ENCODE data around the gene PLA2G6. TPM values are rescaled to one million over a fixed set of nuclear protein-coding genes. Genes with fewer than 3 reads are reported as not detected.

Gene PLA2G6
- total and polyA plus RNA-seq, 2 of the 8 experiments (the other 6 are each of a cell fraction or from before 2014, with no cell fraction given): 13.2 to 21.0 TPM

- TF ChIP-seq SIN3A (conservative IDR thresholded peaks at IDR 0.05 in 1 of 2, IDR thresholded peaks at IDR 0.05 in 1 of 2; ENCODE audit: low read depth in 1 of 2, low read length in 2 of 2) (no peak), USF2 (IDR thresholded peaks at IDR 0.05; ENCODE audit: low read length) (no peak)
These were observed 114.6 kb downstream of the PLA2G6 start (continued) for GRCh38 chr22:38067028-38067415.
